GM23248 (cell line): ENCODE results near the gene ALDH5A1. TPM values are rescaled to one million over a fixed set of nuclear protein-coding genes. Genes with fewer than 3 reads are reported as not detected.

Experiments
- DNase-seq: peaks from one replicate; pipeline ENCODE4 v3.0.0-alpha.2; 2015
- H2AFZ ChIP-seq: fragments of 200-600 bp; sonication (generic); 2 replicates; pipeline ENCODE4 v1.6.1; 2016; ENCODE audit warnings: antibody characterized with exemption
- H3F3A ChIP-seq: fragments of 200-600 bp; sonication (generic); 2 replicates; pipeline ENCODE4 v1.6.1; 2016; ENCODE audit warnings: mild to moderate bottlenecking, antibody characterized with exemption, mixed run types; ENCODE audit not compliant: insufficient read depth
- H3K27ac ChIP-seq: fragments of 200-600 bp; sonication (generic); 2 replicates; pipeline ENCODE4 v1.5.1; 2016; ENCODE audit warnings: mild to moderate bottlenecking
- H3K27me3 ChIP-seq: fragments of 200-600 bp; sonication (generic); replicated peaks from 2 replicates; pipeline ENCODE4 v1.6.1; 2016; ENCODE audit warnings: mild to moderate bottlenecking; ENCODE audit not compliant: insufficient read depth
- H3K36me3 ChIP-seq: fragments of 200-600 bp; sonication (generic); 2 replicates; pipeline ENCODE4 v1.6.1; 2016; ENCODE audit warnings: low read depth, mild to moderate bottlenecking
- H3K4me1 ChIP-seq: fragments of 200-600 bp; sonication (generic); 2 replicates; pipeline ENCODE4 v1.6.1; 2016; ENCODE audit warnings: mild to moderate bottlenecking; ENCODE audit not compliant: insufficient read depth
- H3K4me2 ChIP-seq: fragments of 200-600 bp; sonication (generic); one replicate; pipeline ENCODE4 v1.6.1; 2016; ENCODE audit warnings: mild to moderate bottlenecking; ENCODE audit not compliant: unreplicated experiment
- H3K4me3 ChIP-seq: fragments of 200-600 bp; sonication (generic); 2 replicates; pipeline ENCODE4 v1.5.1; 2016; ENCODE audit warnings: mild to moderate bottlenecking
- H3K79me2 ChIP-seq: fragments of 200-600 bp; sonication (generic); 2 replicates; pipeline ENCODE4 v1.6.1; 2016; ENCODE audit warnings: mild to moderate bottlenecking; ENCODE audit not compliant: insufficient read depth
- H3K9ac ChIP-seq: fragments of 200-600 bp; sonication (generic); 2 replicates; pipeline ENCODE4 v1.6.1; 2016; ENCODE audit warnings: mild to moderate bottlenecking
- H3K9me2 ChIP-seq: fragments of 200-600 bp; sonication (generic); 2 replicates; pipeline ENCODE4 v1.6.1; 2016; ENCODE audit warnings: mixed run types, mild to moderate bottlenecking, moderate library complexity; ENCODE audit not compliant: insufficient read depth
- H3K9me3 ChIP-seq: fragments of 200-600 bp; sonication (generic); one replicate; pipeline ENCODE4 v1.6.1; 2017; ENCODE audit warnings: low read depth
- H4K20me1 ChIP-seq: fragments of 200-600 bp; sonication (generic); 2 replicates; pipeline ENCODE4 v1.6.0; 2016; ENCODE audit not compliant: insufficient read depth
- EZH2 ChIP-seq: fragments of 200-600 bp; sonication (generic); IDR thresholded peaks from 2 replicates; pipeline ENCODE4 v1.6.1; 2018; ENCODE audit warnings: antibody characterized with exemption, mild to moderate bottlenecking; ENCODE audit not compliant: insufficient read depth, poor library complexity, severe bottlenecking
- EZH2phosphoT487 ChIP-seq: fragments of 200-600 bp; sonication (generic); IDR thresholded peaks from 2 replicates; pipeline ENCODE4 v1.6.1; 2018; ENCODE audit warnings: antibody characterized with exemption, moderate library complexity, mild to moderate bottlenecking, low read depth; ENCODE audit not compliant: insufficient read depth
- WGBS, 2 experiments: methylation state at CpG; one replicate each; pipeline ENCODE4 v1.1.6; 2015 to 2017; ENCODE audit warnings: low lambda C conversion rate in 2 of 2, low coverage in 1 of 2; ENCODE audit errors: missing lambda C conversion rate in 2 of 2; 5-methylcytosine and 5-hydroxymethylcytosine counted together
- in situ Hi-C: fragments of 300-500 bp; cut with MboI; formaldehyde crosslinking; loops from 2 replicates; pipeline ENCODE4 v1.15.0; 2020
- polyA plus RNA-seq: library from polyadenylated mRNA; unstranded; fragments of >200 nt; fragmentation: Nextera tagmentation; extraction: Ambion mirVana; gene quantifications from 2 replicates; pipeline ENCODE4 v1.2.1, GENCODE V29; 2016
- total RNA-seq: library from RNA; depleted of rRNA; stranded (reverse); fragments of >200 nt; shearing (Covaris generic); gene quantifications from 2 replicates; pipeline ENCODE4 v1.2.3, GENCODE V29; 2014

The ALDH5A1 gene
- total and polyA plus RNA-seq, 2 experiments from 2014 or later = 0.86 to 1.1 TPM

GRCh38 chr6:24464253-24465038 is 30.3 kb upstream of the ALDH5A1 start:
- Histone ChIP-seq H3F3A (no peaks in the 10 kb centered on the region), H3K9ac (no peak overlapping the region), H3K9me3 (no peaks in the 10 kb centered on the region), H3K9me2 (no peaks in the 10 kb centered on the region), H4K20me1 (no peaks in the 10 kb centered on the region), H3K27ac (no peak overlapping the region), H2AFZ (no peak overlapping the region), H3K79me2 (no peaks in the 10 kb centered on the region), H3K4me2 (no peak overlapping the region), H3K4me3 (no peak overlapping the region), H3K27me3 (no peaks in the 10 kb centered on the region), H3K36me3 (no peaks in the 10 kb centered on the region), H3K4me1 (no peaks in the 10 kb centered on the region)
- in situ Hi-C loops = no loop called here
- TF ChIP-seq EZH2 (no peak), EZH2phosphoT487 (no peak)
- no peak for DNase-seq
- WGBS, 2 experiments = 56 to 57% methylated on average over 11 of the region's 11 CpGs

GRCh38 chr6:24469811-24470210 is 25.0 kb upstream of the ALDH5A1 start:
- DNase-seq = no peak
- Histone ChIP-seq H3K9me2 (no peaks in the 10 kb centered on the region), H2AFZ (no peak overlapping the region), H4K20me1 (no peaks in the 10 kb centered on the region), H3K36me3 (no peaks in the 10 kb centered on the region), H3K9me3 (no peaks in the 10 kb centered on the region), H3K4me1 (no peaks in the 10 kb centered on the region), H3K9ac (no peak overlapping the region), H3F3A (no peaks in the 10 kb centered on the region), H3K4me3 (no peak overlapping the region), H3K79me2 (no peaks in the 10 kb centered on the region), H3K27ac (no peak overlapping the region), H3K27me3 (no peaks in the 10 kb centered on the region), H3K4me2 (no peak overlapping the region)
- 68 to 69% methylated on average over 7 of the region's 7 CpGs for WGBS, 2 experiments
- in situ Hi-C loops = no loop called here
- TF ChIP-seq EZH2phosphoT487 = no peak
- no peak for TF ChIP-seq EZH2

GRCh38 chr6:24472181-24472580 is 22.6 kb upstream of the ALDH5A1 start:
- no peaks in the 10 kb centered on the region for H3K27me3 ChIP-seq
- no peak for DNase-seq
- no peaks in the 10 kb centered on the region for H3K36me3 ChIP-seq
- no peak overlapping the region for H3K4me3 ChIP-seq
- H4K20me1 ChIP-seq = no peaks in the 10 kb centered on the region
- no peak overlapping the region for H2AFZ ChIP-seq
- no peak for TF ChIP-seq EZH2phosphoT487
- no peak for TF ChIP-seq EZH2
- in situ Hi-C loops = no loop called here
- H3K4me2 ChIP-seq = no peak overlapping the region
- H3K79me2 ChIP-seq = no peaks in the 10 kb centered on the region
- H3K27ac ChIP-seq = no peak overlapping the region
- no peaks in the 10 kb centered on the region for H3K9me2 ChIP-seq
- H3F3A ChIP-seq = no peaks in the 10 kb centered on the region
- no peak overlapping the region for H3K9ac ChIP-seq
- no peaks in the 10 kb centered on the region for H3K9me3 ChIP-seq
- no peaks in the 10 kb centered on the region for H3K4me1 ChIP-seq

- in situ Hi-C loops = no loop called here
- Histone ChIP-seq H3K4me3 (no peak overlapping the region), H2AFZ (no peak overlapping the region), H3K27me3 (no peaks in the 10 kb centered on the region), H4K20me1 (no peaks in the 10 kb centered on the region), H3K9ac (no peak overlapping the region), H3K4me1 (no peaks in the 10 kb centered on the region), H3K9me2 (no peaks in the 10 kb centered on the region), H3K9me3 (no peaks in the 10 kb centered on the region), H3K4me2 (no peak overlapping the region), H3F3A (no peaks in the 10 kb centered on the region), H3K27ac (no peak overlapping the region), H3K36me3 (no peaks in the 10 kb centered on the region), H3K79me2 (no peaks in the 10 kb centered on the region)
- WGBS, 2 experiments = 63 to 65% methylated on average over 6 of the region's 6 CpGs
- no peak for TF ChIP-seq EZH2phosphoT487
- no peak for TF ChIP-seq EZH2
- no peak for DNase-seq
Observed at GRCh38 chr6:24476631-24477030, 18.1 kb upstream of the ALDH5A1 start.
